ENCODE measurements around the gene ERBB3.

ERBB3 gene

DNA sequence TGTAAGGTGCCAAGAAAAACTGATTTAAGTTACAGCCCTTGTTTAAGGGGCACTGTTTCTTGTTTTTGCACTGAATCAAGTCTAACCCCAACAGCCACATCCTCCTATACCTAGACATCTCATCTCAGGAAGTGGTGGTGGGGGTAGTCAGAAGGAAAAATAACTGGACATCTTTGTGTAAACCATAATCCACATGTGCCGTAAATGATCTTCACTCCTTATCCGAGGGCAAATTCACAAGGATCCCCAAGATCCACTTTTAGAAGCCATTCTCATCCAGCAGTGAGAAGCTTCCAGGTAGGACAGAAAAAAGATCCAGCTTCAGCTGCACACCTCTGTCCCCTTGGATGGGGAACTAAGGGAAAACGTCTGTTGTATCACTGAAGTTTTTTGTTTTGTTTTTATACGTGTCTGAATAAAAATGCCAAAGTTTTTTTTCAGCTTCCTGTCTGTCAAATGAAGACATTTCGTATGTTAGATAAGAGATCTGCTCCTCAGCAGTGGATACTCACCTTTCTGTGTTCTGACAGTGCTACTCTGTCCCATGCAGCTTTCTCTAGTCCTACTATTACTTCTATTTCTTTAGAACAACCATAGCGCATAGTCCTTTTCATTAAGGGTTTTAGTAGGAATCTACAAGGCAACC lies 23.2 kb downstream of the ERBB3 start:
- TF ChIP-seq CTCF (IDR thresholded peaks at IDR 0.05; ENCODE audit: poor library complexity, severe bottlenecking): no peak
- H3K27ac ChIP-seq (ENCODE audit: poor library complexity, severe bottlenecking): peak overlapping the region; percentile 69
- DNase-seq (ENCODE audit: low spot score) (no peak), ATAC-seq (ENCODE audit: low read depth) (no peak)
- peaks cover 36% of the 10 kb centered on the region for H3K36me3 ChIP-seq (ENCODE audit: low read depth)
- peaks cover 8% of the 10 kb centered on the region for H3K4me1 ChIP-seq (ENCODE audit: insufficient read depth, poor library complexity, severe bottlenecking)
- peak overlapping the region; percentile 77 for H3K4me3 ChIP-seq (ENCODE audit: severe bottlenecking)
- H3K27me3 ChIP-seq (ENCODE audit: insufficient read depth, poor library complexity, severe bottlenecking): no peaks in the 10 kb centered on the region
- no peaks in the 10 kb centered on the region for H3K9me3 ChIP-seq (ENCODE audit: severe bottlenecking)

DNA sequence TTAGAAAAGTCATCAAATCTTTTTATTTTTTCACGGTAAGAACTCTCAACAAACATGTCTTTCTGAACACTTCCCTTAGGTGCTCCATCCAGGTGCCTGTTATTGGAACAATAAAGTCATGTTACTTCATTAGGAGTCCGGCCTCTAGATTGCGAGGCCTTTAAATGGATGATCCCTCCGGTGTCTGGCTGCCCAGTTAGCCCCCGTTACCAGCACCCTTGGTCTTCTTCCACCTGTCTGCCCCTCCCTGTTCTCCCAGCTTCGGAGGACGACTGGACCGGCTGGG lies 23.8 kb downstream of the ERBB3 start:
- ATAC-seq (ENCODE audit: low read depth): no peak

DNA sequence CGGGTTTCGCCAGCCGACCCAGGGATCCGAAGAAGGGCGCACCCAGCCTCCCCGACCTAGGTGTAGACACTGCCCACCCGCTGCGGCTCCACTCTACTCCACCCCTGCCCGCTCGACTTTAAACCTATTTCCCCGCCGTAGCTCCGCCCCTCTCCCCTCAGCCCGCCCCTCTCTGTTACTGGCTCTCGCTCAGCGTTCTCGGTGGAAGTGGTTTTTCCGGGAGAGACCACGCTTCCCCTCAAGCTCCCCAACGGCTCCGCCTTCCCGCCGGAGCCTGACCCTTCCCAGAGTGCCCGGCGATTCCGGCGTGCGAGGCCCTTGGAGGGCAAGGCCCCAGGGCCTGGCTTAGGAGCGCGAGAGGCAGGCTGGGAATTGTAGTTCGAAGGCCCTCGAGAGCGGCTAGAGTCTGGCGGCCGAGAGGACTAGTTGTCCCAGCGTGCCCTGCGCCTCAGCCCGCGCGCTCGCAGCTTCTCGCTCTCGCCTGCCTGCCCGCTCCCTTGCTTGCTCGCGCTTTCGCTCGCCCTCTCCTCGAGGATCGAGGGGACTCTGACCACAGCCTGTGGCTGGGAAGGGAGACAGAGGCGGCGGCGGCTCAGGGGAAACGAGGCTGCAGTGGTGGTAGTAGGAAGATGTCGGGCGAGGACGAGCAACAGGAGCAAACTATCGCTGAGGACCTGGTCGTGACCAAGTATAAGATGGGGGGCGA lies 24.3 kb downstream of the ERBB3 start, which contains the start of gene PA2G4:
PA2G4 (plus strand) TSS at position 451 of the 706 bp plus-strand sequence; CDS start at position 630, 179 bp downstream.
- H3K4me1 ChIP-seq (ENCODE audit: insufficient read depth, poor library complexity, severe bottlenecking): peaks cover 8% of the 10 kb centered on the region
- TF ChIP-seq CTCF (IDR thresholded peaks at IDR 0.05; ENCODE audit: poor library complexity, severe bottlenecking): no peak
- DNase-seq (ENCODE audit: low spot score): peak; percentile 98
- peak within 1 kb of the TSS; percentile 69 for H3K27ac ChIP-seq (ENCODE audit: poor library complexity, severe bottlenecking)
- H3K9me3 ChIP-seq (ENCODE audit: severe bottlenecking): no peaks in the 10 kb centered on the region
- no peaks in the 10 kb centered on the region for H3K27me3 ChIP-seq (ENCODE audit: insufficient read depth, poor library complexity, severe bottlenecking)
- H3K36me3 ChIP-seq (ENCODE audit: low read depth): peaks cover 47% of the 10 kb centered on the region
- ATAC-seq (ENCODE audit: low read depth): peak; percentile 97
- peak within 1 kb of the TSS; percentile 77 for H3K4me3 ChIP-seq (ENCODE audit: severe bottlenecking)

More for the DNA sequence above, 23.8 kb downstream of the ERBB3 start:
- H3K9me3 ChIP-seq (ENCODE audit: severe bottlenecking): no peaks in the 10 kb centered on the region
- H3K27me3 ChIP-seq (ENCODE audit: insufficient read depth, poor library complexity, severe bottlenecking): no peaks in the 10 kb centered on the region
- peak overlapping the region; percentile 77 for H3K4me3 ChIP-seq (ENCODE audit: severe bottlenecking)
- H3K36me3 ChIP-seq (ENCODE audit: low read depth): peaks cover 42% of the 10 kb centered on the region
- peaks cover 8% of the 10 kb centered on the region for H3K4me1 ChIP-seq (ENCODE audit: insufficient read depth, poor library complexity, severe bottlenecking)
- DNase-seq (ENCODE audit: low spot score): no peak
- peak overlapping the region; percentile 69 for H3K27ac ChIP-seq (ENCODE audit: poor library complexity, severe bottlenecking)
- no peak for TF ChIP-seq CTCF (IDR thresholded peaks at IDR 0.05; ENCODE audit: poor library complexity, severe bottlenecking)

DNA sequence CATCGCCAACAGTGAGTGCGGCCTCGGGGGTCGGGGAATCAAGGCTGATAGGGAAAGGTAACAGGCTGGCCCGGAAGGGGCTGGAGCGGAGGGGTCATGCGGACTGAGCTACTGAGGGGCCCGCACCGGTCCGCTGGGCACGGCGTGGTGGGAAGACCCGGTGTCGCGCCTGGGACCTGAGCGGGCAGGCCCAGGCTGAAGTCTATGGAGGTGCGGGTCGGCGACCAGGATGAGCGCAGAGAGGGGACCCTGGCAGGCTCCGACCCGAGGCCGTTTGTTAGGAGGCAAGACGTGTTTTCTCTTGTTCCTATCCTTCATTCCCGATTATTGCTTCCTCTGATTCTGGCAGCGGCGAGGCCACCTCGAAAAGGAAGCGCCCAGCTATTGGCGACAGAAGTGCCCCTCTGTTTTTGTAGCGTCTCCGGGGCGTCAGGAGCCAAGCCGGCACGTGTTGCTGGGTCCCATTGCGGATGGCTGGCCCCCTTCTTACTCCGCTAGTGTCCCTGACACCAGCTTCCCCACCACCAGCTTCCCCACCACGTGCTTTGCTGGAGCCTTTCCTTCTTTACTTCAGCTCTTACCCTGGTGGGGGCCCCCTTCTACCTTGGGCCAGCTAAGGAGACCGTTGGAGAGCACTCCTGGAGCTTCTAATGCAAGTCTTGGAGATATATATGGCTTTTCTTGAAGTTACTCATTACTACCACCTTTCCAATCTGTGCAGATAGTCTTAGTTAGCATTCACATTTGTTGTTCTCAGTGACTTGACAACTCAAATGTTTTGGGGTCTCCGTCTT lies 25.0 kb downstream of the ERBB3 start:
- Histone ChIP-seq H3K4me3 (ENCODE audit: severe bottlenecking) (peak overlapping the region; percentile 77), H3K27ac (ENCODE audit: poor library complexity, severe bottlenecking) (peak overlapping the region; percentile 69), H3K9me3 (ENCODE audit: severe bottlenecking) (no peaks in the 10 kb centered on the region), H3K27me3 (ENCODE audit: insufficient read depth, poor library complexity, severe bottlenecking) (no peaks in the 10 kb centered on the region), H3K4me1 (ENCODE audit: insufficient read depth, poor library complexity, severe bottlenecking) (peaks cover 8% of the 10 kb centered on the region), H3K36me3 (ENCODE audit: low read depth) (peaks cover 53% of the 10 kb centered on the region)
- TF ChIP-seq CTCF (IDR thresholded peaks at IDR 0.05; ENCODE audit: poor library complexity, severe bottlenecking): peak; percentile 13
- ATAC-seq (ENCODE audit: low read depth): peak; percentile 2; the same call in 2 of the 3 replicates
- peak; percentile 62 for DNase-seq (ENCODE audit: low spot score)
